Cerebellar cortex (tissue), 1 donor: ENCODE data around the gene KIF1A.

Experiments
- DNase-seq: peaks from one replicate; pipeline ENCODE4 v3.0.0-alpha.2; 2015; ENCODE audit warnings: low spot score

The KIF1A gene

DNA sequence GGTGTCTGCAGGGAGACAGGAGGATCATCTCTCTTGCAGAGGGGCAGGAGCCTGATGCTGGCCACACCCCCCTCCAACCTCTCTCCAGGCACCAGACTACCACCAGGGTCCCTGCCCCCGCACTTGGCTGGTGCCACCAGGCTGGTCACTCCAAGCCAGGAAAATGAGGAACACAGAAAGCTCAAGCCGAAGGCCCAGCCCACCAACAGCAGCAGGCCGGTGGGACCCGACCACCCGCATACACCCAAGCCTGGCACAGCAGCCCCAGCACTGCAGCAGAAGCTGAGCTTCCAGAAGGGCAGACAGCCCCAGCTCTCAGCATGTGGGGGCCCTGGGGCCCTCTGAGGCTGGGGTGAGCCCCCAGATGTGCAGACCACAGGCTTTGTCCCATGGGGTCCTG is 52.7 kb downstream of the KIF1A start:
- DNase-seq: no peak

DNA sequence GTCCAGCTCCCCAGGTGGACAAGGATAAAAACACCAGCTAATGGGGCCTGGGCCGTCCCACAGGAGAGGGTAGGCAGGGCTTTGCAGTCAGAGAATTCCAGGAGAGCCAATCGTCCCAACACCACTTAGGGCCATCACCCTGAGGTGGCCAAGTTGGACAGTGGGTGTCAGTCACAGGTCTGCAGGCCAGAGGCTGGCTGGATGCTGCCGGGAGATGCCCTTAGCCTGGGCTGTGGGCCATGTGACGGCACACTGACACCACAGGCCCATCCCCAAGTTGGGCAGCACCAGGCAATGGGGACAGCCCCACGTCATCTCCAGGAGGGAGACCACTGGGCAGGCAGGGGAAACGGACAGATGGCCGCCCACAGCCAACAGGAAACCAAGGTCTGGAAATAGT is 53.9 kb downstream of the KIF1A start:
- DNase-seq: no peak

DNA sequence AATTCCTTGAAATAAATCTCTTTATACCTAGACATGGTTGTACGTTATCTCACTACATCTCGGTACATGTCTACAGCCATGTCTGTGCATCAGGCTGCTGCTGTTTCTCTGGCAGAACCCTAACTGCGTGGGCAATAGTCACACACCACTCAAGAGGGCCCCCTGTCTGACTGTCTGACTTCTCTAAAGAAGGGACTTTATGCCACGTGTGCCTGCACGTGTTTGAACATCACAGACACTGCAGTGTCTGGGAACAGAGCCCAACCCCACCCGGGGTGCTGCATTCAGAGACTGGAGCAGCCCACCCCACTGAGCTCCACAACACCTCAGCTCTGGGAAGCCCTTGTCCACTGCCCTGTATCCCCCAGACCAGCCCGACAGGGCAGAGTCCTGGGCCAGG is 55.0 kb downstream of the KIF1A start:
- DNase-seq: no peak

DNA sequence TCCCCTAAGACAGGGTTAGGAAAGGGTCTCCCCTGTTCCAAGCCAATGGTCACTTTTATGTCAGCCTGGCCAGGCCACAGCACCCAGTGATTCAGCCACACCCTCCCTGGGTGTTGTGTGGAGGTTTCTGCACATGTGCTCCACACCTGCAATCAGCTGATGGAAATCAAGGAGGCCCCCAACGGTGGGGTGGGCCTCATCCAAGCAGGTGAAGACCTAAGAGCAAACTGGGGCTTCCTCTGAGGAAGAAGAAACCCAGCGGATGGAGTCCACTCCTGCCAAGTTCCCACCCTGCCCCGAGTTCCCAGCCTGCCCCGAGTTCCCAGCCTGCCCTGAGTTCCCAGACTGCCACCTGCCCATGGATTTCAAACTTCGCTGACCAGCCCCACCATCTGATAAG is 55.4 kb downstream of the KIF1A start:
- DNase-seq: no peak

DNA sequence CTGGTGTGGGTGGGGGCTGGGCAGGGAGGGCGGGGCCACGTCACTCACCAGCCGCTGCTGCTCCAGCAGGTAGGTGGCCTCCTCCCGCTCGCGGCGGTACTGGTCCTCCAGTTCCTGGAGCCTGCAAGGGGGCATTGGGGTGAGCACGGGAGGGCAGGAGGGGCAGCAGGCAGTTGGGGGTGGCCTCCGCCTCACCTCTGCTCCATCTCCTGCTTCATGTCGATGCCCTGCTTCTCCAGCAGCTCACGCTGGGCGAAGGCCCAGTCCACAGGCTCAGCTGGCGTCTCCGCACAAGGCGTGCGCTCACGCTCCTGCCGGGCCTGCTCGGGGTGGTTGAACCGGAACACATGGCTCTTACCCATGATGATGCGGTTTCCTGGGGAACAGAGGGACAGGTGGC is 57.0 kb downstream of the KIF1A start:
- DNase-seq: no peak

DNA sequence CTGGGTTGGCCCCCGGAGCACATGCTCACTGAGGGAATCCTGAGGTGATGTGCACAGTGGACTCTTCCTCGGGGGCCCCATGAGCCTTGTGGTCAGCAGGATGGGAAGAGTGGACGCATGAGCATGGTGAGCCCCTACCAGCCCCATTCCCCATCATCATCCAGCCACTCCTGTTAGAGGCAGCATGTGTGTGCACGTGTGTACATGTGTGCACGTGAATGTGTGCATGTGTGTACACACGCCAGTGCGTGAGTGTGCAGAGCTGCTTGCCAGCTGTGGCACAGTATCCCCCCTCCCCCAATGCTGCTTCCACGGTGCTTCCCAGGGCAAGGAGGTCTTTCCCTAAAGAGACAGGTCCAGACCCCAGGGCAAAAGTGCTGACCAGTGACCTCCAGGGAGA is 57.8 kb downstream of the KIF1A start:
- no peak for DNase-seq

DNA sequence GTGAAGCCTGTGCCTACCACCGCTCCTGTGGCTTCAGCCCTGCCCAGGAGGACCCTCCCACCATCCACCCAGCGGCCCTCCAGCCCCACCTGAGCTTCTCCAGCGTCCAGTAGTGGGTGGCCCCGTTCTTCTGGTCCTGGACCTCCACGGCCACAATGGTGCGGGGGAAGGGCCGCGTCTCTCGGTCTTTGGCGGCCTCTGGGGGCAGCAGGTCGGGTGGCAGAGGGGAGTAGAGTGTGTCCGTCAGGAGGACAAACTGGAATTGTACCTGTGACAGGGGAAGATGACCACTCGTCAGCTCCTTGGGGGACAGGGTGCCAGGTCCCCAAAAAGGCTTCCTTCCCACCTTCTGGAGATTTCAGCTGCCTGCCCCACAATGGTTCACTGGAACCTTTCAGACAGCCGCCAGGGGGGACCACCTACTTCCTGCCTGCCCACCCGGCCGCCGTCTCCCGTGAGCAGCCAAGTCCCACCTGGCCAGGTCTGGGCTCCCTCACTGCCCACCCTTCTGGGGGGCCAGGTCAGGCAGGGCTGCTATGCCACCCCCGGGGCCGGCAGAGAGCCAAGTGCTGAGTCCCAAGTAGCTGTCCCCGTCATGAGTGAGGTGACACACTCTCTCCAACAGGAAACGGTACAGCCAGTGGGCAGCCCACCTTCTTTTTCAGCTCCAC is 59.3 kb downstream of the KIF1A start:
- no peak for DNase-seq

DNA sequence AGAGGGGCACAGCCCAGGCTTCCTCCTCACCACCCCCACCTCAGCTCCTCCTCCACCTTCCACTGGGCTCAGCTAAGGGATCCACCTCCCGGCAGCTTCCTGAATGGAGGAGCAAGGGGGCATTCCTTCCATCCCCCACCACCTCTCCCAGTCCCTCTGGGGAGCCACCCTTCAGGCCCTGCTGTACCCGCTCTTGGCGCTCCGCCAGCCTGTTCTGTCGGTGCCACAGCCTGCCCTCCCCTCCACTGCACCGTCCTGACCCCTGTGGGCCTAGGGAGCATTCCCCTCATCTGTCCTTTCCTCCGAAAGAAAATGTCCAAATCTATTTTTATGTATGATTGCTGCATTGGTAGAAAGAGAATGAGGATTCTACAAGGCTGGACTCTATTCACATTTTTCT is 59.9 kb downstream of the KIF1A start:
- no peak for DNase-seq

DNA sequence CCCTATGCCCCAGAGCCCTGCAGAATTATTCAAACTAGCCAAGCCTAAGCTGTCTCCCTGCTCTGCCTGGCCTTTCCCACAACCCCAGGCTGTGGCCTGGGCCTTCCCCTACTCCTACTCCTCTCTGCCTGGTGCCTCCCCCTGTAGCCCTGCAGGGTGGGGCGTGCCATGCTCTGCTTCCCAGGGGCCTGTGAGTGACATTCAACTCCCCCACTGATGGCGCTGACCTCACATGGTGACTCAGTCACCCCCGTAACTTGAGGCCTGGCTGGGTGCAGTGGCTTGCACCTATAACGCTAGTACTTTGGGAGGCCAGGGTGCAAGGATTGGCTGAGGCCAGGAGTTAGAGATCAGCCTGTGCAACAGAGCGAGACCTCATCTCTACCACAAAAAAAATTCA is 60.6 kb downstream of the KIF1A start:
- no peak for DNase-seq

DNA sequence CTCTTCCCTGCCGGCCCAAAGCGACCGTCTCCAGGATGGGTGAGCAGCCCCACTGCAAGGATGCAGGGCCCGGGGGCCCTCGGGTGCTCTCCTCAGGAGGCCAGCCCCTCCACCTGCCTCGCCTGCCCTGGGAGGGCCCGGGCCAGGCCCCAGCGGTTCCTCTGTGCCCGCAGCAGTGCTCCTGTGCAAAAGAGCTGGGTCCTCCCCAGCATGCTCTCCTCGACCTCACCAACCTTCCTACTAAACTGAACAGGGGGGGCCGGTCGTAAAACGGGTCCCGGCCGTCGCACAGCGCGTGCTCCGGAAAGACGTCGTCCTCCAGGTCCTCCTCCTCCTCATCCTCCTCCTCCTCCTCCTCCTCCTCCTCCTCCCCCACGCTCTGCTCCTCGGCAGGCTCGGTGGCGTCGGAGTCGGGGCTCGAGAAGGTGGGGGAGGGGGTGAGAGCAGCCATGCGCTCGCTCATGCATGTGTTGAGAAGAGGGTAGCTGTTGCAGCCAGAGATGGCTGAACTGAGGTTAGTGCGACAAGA is 62.9 kb downstream of the KIF1A start:
- DNase-seq: no peak

DNA sequence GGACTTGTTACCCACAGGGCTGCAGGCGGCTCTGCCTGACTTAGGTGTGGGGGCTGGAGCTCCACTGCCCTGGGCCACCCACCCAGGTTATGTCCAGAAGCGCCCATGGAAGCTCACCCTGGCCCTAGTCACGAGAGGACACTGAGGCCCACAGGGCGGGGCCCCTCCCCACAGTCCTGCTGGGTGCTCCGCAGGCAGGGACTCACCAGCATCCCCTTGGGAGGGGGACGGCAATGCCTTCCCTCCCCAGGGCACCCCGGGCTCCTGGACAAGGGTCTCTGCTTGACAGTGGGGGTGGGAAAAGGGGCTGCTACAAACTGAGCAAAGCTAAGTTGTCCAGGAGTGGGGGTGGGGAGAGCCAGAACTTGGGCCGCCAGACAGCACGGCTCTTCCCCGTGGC is 67.8 kb downstream of the KIF1A start:
- no peak for DNase-seq

DNA sequence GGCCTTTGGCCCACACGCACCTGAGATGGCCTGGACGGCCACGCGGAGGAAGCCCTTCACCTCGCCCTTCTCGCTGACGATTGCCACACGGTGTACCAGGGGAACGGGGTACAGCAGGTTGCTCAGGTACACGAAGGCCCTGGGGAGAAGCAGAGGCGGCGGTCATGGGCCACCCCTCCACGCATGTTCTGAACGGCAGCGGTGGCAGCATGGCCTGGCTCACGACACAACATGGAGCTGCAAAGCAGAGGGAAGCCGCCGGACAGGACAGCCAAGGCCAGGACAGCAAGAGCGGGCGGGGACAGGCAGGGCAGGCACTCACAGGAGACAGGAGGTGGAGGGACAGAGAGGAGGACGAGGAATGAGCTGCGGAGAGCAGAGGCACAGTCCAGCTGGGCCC is 69.6 kb downstream of the KIF1A start:
- no peak for DNase-seq

DNA sequence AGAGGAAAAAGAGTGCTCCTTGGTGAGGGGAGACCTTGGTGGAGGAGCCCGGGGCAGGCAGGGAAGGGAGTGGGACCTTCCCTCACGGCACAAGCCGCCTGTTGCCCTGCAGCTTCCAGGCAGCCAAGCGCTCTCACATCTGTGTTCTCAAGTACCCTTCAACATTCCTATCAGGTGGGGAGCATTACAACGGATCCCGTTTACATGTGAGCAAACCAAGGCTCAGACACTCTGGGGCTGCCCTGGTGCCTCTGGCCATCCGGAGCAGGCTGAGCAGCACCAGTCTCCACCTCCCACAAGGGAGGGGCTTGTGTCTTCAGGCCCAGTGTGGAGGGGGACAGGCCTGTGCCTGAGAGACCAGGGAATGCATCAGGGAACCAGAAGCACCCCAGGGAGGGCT is 70.5 kb downstream of the KIF1A start:
- no peak for DNase-seq

DNA sequence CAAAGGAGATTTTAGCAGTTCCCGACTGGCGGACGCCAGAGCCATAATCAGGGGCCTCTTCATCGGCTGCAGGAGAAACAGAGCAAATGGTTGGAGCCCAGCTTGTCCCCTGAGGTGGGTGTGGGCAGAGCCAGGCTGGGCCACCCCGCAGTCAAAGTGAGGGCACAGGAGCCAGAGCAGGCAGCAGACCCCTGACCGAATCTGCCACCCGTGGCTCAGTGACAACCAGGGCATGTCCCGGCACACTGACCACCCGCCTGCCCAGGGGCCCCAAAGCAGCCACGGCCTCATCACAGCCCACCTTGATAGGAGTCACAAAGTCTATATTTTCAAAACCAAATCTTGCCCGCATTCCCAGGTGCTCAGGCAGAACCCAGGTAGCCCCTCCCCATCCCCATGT is 72.8 kb downstream of the KIF1A start:
- DNase-seq: no peak

DNA sequence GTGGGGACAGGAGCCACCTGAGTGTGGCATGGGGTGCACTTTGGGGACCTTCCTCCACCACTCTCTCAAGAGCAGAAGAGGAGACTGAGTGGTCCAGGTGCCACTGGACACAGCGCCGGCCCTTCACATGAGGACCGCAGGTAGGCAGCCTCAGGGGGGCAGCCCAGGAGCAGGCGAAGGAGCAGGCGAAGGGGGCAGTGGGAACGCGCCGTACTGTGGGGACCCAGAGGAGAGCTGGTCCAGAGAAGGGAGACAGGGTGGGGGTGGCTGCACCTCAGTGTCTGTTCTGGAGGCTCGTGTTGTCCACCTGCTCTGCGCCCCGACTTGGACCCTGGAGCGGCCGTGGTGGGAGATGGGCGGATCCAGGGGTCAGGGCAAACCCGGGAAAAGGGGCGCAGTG is 73.3 kb downstream of the KIF1A start:
- DNase-seq: no peak

DNA sequence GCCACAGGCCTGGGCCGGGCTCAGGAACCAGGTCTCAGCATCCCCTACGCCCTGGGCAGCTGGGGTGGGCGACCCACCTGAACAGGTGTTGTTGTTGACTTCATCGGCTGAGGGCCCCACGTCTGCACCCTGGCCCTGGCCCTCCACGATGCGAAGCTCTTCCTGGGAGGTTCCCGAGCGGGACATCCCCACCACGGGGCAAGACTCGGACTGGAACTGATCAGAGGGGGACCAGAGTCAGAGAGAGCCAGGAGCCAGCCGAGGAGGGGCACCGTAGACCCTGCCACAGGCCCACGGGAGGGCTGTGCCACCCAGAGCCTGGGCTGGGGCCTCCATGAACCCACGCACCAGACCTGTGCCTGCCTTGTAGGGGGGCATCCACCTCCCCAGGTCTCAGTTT is 74.1 kb downstream of the KIF1A start:
- no peak for DNase-seq

DNA sequence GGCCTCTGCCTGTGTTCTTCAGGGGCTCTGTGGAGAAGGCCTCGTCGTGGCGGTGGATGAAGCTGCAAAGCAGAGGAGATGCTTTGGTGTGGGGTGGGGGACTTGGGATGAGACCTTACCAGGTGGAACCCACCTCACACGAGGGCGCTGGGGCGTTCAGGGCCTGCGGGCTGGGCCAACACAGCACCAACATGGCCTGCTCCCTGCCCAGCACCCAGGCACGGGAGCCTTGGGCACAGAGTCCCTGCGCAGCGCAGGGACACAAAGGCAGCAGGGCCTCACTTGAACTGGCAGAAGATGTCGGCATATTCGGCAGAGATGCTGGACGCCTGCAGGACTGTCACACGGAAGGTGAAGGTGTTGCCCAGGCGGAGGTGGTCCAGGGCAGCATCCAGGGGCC is 74.6 kb downstream of the KIF1A start:
- no peak for DNase-seq

DNA sequence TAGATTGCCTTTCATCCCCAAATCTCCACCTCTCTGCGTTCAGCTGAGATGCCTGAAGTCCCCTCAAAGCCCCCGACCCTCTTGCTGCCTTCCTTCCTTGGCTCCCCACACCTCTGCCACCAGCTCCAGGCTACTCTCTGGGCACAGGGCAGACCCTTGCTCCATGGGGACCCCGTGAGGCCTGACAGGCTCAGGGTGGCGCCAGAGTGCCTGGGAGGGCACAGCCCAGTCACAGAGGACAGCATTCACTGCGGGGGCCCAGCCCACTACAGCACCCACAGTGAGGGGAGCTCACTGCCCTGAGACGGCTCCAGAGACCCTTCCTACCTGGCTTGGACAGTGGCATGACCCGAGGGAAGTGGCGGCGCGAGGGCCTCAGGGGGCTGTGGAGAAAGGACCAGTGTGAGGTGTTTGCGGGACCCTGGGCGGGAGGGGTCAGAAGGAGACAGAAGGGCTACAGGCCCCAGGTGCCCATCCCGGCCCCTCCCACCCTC is 77.4 kb downstream of the KIF1A start:
- no peak for DNase-seq

DNA sequence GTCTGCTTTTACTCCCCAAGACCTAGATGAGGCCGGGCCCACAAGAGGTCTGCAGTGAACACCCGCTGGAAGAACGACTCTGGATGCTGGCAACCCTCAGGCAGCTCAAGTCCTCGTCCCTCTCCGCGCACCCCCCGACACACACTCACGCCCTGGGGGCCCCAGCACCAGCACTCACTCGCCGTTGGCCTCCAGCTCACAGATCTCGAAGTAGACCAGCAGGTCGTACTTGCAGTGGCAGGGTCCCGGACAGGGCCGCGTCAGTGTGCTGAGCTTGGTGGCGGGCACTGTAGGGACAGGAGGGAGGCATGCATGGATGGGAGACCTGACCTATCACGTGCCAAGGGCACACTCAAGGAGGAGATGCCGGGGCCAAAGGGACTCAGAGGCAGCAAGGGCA is 78.9 kb downstream of the KIF1A start:
- no peak for DNase-seq

DNA sequence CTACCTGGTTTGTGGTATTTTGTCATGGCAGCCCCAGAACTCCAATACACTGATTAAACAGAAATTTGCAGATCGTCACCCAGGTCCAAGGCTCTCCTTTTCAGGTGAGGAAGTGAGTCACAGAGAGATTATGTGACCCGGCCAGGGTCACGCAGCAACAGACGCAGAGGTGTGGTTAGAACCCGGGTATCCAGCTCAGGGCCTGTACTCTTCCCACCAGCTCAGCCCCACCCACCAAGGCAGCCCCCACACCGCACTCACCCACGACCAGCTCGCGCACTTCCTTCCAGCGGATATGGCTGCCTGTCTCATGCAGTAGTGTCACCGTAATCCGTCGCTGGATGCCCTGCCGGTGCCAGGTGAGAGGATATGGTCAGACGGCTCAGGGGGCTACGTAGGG is 80.2 kb downstream of the KIF1A start:
- no peak for DNase-seq

DNA sequence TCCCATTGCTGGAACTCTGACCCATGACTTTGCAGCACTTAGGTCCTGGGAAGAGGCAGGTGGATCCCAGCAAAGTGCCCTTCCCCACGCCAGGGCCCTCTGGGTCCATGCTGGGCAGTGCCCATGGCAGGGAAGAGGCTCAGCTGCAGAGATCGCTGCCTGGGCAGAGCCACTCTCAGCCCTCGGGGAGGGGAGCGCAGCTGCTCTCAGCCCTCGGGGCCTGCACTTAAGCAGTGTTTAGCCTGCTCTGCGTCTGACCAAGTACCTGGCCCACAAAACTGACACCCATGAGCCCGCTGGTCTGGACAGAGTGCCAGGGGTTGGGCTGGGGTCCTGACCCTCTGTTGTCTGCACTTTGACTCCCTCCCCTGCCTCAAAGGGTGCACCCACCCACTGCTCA is 82.1 kb downstream of the KIF1A start:
- DNase-seq: no peak

DNA sequence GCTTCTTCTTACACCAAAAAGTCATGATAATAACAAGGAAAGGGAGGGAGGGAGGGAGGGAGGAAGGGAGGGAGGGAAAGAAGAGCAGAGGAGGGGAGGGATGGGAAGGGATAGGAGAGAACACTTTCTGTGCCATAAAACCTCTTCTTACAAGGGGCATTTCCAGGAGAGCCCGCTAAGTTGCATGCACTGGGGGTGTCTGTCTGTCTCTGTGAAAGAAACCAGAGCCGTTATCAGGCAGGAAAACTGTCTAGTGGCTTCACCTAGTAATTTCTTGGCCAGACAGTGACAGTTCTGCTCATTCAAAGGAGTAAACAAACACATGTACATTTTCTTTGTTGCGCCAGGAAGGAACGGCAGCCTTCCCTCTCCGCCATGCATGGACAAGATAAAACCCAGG is 82.5 kb downstream of the KIF1A start:
- no peak for DNase-seq

DNA sequence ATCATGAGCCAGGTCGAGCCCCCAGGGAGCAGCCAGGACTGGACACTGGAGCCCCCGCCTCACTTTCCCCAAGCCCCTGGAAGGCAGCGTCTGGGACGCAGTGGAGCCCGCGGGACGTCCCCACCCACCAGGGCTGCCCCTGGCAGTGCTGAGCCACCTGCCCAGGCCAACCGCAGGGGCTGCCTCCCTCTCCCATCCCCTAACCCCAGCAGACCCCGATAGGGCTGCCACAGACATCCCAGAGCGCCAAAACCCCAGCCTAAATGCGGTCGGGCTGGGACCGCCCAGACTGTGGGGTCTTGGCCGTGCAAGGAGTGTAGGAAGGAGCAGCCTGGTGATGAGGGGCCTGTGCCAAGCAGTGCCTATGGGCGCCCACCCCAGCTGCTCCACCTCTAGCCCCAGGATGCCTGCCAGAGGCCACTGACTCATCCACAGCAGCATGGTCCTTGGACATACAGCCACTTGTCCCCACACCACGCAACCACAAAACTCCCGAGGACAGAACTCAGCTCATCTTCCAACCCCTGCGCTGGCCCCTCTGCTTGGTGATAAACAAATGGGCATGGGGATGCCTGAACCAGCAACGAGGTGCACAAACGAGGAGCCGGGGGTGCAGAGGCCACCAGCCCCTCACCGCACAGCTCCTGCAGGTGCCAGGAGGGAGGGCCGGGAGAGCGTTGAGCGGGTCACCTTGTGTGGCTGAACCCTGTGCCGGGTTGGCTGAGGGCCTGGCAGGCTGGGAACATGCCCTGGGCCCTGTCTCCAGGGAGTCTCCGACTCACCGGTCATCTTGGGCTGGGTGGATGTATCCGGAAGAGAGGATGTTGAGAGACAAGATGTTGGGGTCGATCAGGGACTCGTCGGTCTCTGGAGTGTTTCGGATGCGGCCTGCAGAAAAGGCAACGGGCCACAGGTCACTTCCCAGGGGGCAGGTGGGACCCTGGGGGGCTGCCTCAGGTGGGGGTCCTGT is 83.5 kb downstream of the KIF1A start:
- DNase-seq: no peak
